Measurements from ENCODE around the gene SLC43A2. TPM values are rescaled to one million over a fixed set of nuclear protein-coding genes. Genes with fewer than 3 reads are reported as not detected.

The SLC43A2 gene
- total and polyA plus RNA-seq, 10 of the 15 experiments (the other 5 are each of a cell fraction or from before 2014, with no cell fraction given) = 0.03 to 14.0 (median 5.3) TPM

GRCh38 chr17:1519678-1520077 is 109.0 kb downstream of the SLC43A2 start:
- ATAC-seq (no peak), FAIRE-seq (no peak), DNase-seq (ENCODE audit: low read depth, low spot score) (no peak)
- Histone ChIP-seq H3K9ac (ENCODE audit: control insufficient read depth, insufficient read depth, low read length) (no peak overlapping the region), H3K9me3 (replicated peaks; ENCODE audit: control insufficient read depth, insufficient read depth, low read length) (no peaks in the 10 kb centered on the region), H3K27me3 (replicated peaks in 1 of 2; ENCODE audit: control insufficient read depth in 2 of 2, insufficient read depth in 2 of 2, low read length in 1 of 2) (no peaks in the 10 kb centered on the region), H3K27ac (ENCODE audit: control insufficient read depth, insufficient read depth) (no peak overlapping the region), H3K4me1 (ENCODE audit: control insufficient read depth, insufficient read depth, low read length) (peaks cover 4% of the 10 kb centered on the region), H2AFZ (ENCODE audit: control insufficient read depth, low read depth, low read length) (no peak overlapping the region), H3K79me2 (ENCODE audit: control insufficient read depth, insufficient read depth, low read length) (peaks cover 23% of the 10 kb centered on the region), H3K4me2 (ENCODE audit: control insufficient read depth, insufficient read depth) (no peak overlapping the region), H3K36me3 (ENCODE audit: control insufficient read depth in 2 of 2, insufficient read depth in 2 of 2, low read length in 1 of 2) (peaks cover 0 to 7% of the 10 kb centered on the region in 2 experiments), H4K20me1 (ENCODE audit: control insufficient read depth, insufficient read depth) (no peaks in the 10 kb centered on the region), H3K4me3 (no peak overlapping the region)
- WGBS (ENCODE audit: insufficient coverage, insufficient replicate concordance, low lambda C conversion rate, missing lambda C conversion rate) = 95% methylated on average over 7 of the region's 7 CpGs
- intact Hi-C loops (cut with micrococcal nuclease; ENCODE audit: unreplicated experiment) (loop anchor here (5.0 kb wide), 2 partner anchors 113 to 262 kb away; no protein-coding TSS in a partner anchor), in situ Hi-C loops (cut with MboI) (loop anchor here (5.0 kb wide), 1 partner anchor 247 kb away; the partner anchor contains the start of gene BHLHA9)
- CTCF ChIA-PET = interaction anchor here (1.4 to 3.0 kb wide), 4 partner anchors 13 to 154 kb away, joined by 4 to 14 read pairs (median 8); partner anchors contain the start of gene SLC43A2
- SMC1A ChIA-PET (ENCODE audit: uncharacterized antibody, unreplicated experiment) = interaction anchor here (0.6 to 1.8 kb wide), 3 partner anchors 110 to 247 kb away, joined by 3 to 7 read pairs (median 4); no protein-coding TSS in a partner anchor
- RAD21 ChIA-PET (ENCODE audit: unreplicated experiment) = interaction anchor here (1.0 to 2.7 kb wide), 2 partner anchors 110 to 154 kb away, joined by 4 to 8 read pairs; no protein-coding TSS in a partner anchor
- POLR2A ChIA-PET = interaction anchor here (0.6 to 1.7 kb wide), 4 partner anchors 10 to 520 kb away, joined by 3 to 4 read pairs (median 3); no protein-coding TSS in a partner anchor
- no TSS peak for BruUV-seq (replicated peaks)
- TF ChIP-seq NFIC (IDR thresholded peaks at IDR 0.05; ENCODE audit: low read depth, low read length) (no peak), E2F8 (IDR thresholded peaks at IDR 0.05; ENCODE audit: low read depth, partially characterized antibody) (no peak), IRF5 (IDR thresholded peaks at IDR 0.05; ENCODE audit: borderline replicate concordance) (no peak), CEBPB (IDR thresholded peaks at IDR 0.05; ENCODE audit: borderline replicate concordance in 1 of 2, low read depth in 2 of 2, low read length in 2 of 2) (no peak), SMC3 (IDR thresholded peaks at IDR 0.05; ENCODE audit: borderline replicate concordance, low read length) (no peak), CTCF (IDR thresholded peaks at IDR 0.05 in 2 of 3, conservative IDR thresholded peaks at IDR 0.05 in 1 of 3; ENCODE audit: control insufficient read depth in 2 of 3, extremely low read depth in 1 of 3, insufficient read depth in 1 of 3, low read depth in 3 of 3, low read length in 3 of 3) (no peak), ZBTB40 (IDR thresholded peaks at IDR 0.05; ENCODE audit: borderline replicate concordance) (no peak), JUND (IDR thresholded peaks at IDR 0.05; ENCODE audit: low read depth, low read length) (no peak), MAX (IDR thresholded peaks at IDR 0.05; ENCODE audit: low read depth, low read length) (no peak), EED (IDR thresholded peaks at IDR 0.05; ENCODE audit: low read depth) (no peak)

Measured in GM12878 (cell line).